ENCODE measurements around the gene EPHB1.
"Not testable (repeated sequence)": the region's sequence is repeated elsewhere in the genome, so short reads cannot be mapped to it uniquely, and the experiment has no call there.

The EPHB1 gene

GRCh38 chr3:135013206-135013605 lies 218.1 kb downstream of the EPHB1 start:
- DNase-seq = no peak

GRCh38 chr3:135014566-135014965 lies 219.5 kb downstream of the EPHB1 start:
- no peak for DNase-seq

GRCh38 chr3:135017003-135017893 lies 222.2 kb downstream of the EPHB1 start:
- no peak for DNase-seq

- DNase-seq = no peak
These were observed 223.3 kb downstream of the EPHB1 start for GRCh38 chr3:135018149-135018923.

- DNase-seq = no peak
These were observed 225.1 kb downstream of the EPHB1 start for GRCh38 chr3:135020181-135020580.

GRCh38 chr3:135023996-135024658 lies 229.1 kb downstream of the EPHB1 start:
- no peak for DNase-seq

- DNase-seq = not testable (repeated sequence)
These were observed 235.9 kb downstream of the EPHB1 start for GRCh38 chr3:135030768-135031615.

- no peak for DNase-seq
These were observed 238.7 kb downstream of the EPHB1 start for GRCh38 chr3:135033737-135034136.

- no peak for DNase-seq
These were observed 239.3 kb downstream of the EPHB1 start for GRCh38 chr3:135034291-135034768.

- DNase-seq = peak; percentile 9
These were observed 239.9 kb downstream of the EPHB1 start for GRCh38 chr3:135034891-135035440.

GRCh38 chr3:135038186-135038585 lies 243.1 kb downstream of the EPHB1 start:
- no peak for DNase-seq

GRCh38 chr3:135039536-135039935 lies 244.5 kb downstream of the EPHB1 start:
- DNase-seq = not testable (repeated sequence)

- no peak for DNase-seq
These were observed 245.5 kb downstream of the EPHB1 start for GRCh38 chr3:135040321-135041240.

GRCh38 chr3:135041601-135042000 lies 246.5 kb downstream of the EPHB1 start:
- DNase-seq = no peak

- no peak for DNase-seq
These were observed 252.0 kb downstream of the EPHB1 start for GRCh38 chr3:135047061-135047460.

- no peak for DNase-seq
These were observed 255.5 kb downstream of the EPHB1 start for GRCh38 chr3:135050536-135050935.

GRCh38 chr3:135051409-135051973 lies 256.4 kb downstream of the EPHB1 start:
- no peak for DNase-seq

- DNase-seq = no peak
These were observed 260.4 kb downstream of the EPHB1 start for GRCh38 chr3:135055449-135055848.

- DNase-seq = no peak
These were observed 261.1 kb downstream of the EPHB1 start for GRCh38 chr3:135056084-135056730.

All from fibroblast of skin of right quadriceps (primary cell).